Right hindlimb (tissue), 1 donor: ENCODE results near the gene AHDC1.
"Not testable (repeated sequence)": the region's sequence is repeated elsewhere in the genome, so short reads cannot be mapped to it uniquely, and the experiment has no call there.

Experiments
- DNase-seq: peaks from one replicate; pipeline ENCODE4 v3.0.0-alpha.2; 2018

The AHDC1 gene

GRCh38 chr1:27562534-27563340, 41.2 kb downstream of the AHDC1 start:
- no peak for DNase-seq

GRCh38 chr1:27562021-27562420, 41.9 kb downstream of the AHDC1 start:
- DNase-seq = no peak

- peak; percentile 86 for DNase-seq
These were observed 42.6 kb downstream of the AHDC1 start for GRCh38 chr1:27561124-27561899.

GRCh38 chr1:27560268-27561123, 43.4 kb downstream of the AHDC1 start:
- peak; percentile 60 for DNase-seq

- DNase-seq = no peak
These were observed 44.4 kb downstream of the AHDC1 start for GRCh38 chr1:27559466-27560030.

DNA sequence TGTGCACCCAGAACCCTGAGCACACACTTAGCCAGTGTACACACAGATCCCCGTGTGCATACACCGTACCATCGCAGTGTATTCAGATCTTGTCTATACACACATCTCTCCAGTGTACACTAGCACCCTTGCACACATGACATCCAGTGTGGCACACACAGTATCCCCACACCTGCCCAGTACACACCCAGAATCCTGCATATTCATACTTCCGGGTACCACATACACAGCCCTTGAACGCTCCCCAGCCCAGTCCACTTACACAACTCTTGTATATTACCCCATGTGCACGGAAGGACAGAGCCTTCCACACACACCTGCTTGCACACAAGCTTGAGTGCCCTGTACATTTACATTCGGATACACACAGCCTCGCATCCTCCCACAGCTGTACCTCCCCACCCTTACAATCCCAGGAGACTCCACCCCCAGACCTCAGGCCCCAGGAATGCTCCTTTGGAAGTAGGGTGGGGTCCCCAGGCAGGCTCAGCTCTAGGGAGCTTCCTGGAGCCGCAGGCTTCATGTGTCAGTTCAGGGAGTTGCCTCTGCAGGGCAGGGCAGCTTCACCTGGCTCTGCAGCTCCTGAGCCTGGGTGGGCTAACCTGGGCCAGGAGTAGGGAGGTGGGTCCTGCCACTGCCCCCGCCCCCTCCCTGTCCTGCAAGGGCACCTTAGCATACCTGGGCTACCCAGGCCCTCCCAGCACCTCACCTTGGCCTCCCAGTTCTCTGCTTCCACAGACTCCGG, 46.2 kb downstream of the AHDC1 start:
- DNase-seq = no peak

DNA sequence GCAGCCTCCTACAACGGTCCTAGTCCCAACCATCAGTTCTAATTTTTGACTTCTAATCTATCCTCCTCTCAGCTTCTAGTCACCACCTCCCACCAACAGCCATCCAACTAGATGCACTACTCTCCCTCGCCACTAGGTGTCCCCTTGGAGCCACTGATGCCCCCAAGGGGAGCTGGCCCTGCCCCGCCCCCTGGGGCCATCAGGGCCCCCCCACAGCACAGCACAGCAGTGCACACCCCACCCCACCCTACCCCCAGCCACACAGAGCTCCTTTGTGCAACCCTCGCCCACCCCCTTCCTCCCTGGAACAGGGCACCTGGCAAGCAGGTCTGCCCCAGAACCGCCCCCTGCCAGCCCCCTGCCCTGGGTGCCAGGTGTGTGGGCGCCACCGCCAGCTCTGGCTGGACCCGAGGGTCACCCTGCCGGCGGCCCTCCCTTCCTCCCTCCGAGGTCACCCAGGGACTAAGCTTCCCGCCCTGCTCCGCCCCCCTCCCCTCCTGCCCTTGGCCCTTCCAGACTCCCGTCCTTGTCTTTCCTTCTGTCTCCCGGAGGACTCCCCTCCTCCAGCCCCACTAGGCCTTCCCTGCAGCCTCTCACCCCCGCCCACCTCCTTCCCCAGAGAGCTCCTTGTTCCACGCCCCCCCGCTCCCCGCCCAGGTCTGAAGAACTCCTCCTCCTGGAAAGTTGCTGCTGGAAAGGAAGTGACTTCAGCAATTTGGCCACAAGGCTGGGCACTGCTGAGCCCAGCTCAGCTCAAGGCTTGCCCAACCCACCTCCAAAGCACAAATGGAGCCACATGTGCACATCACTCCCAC, 47.0 kb downstream of the AHDC1 start:
- peak; percentile 90 for DNase-seq

GRCh38 chr1:27556435-27556780, 47.5 kb downstream of the AHDC1 start:
- no peak for DNase-seq

DNA sequence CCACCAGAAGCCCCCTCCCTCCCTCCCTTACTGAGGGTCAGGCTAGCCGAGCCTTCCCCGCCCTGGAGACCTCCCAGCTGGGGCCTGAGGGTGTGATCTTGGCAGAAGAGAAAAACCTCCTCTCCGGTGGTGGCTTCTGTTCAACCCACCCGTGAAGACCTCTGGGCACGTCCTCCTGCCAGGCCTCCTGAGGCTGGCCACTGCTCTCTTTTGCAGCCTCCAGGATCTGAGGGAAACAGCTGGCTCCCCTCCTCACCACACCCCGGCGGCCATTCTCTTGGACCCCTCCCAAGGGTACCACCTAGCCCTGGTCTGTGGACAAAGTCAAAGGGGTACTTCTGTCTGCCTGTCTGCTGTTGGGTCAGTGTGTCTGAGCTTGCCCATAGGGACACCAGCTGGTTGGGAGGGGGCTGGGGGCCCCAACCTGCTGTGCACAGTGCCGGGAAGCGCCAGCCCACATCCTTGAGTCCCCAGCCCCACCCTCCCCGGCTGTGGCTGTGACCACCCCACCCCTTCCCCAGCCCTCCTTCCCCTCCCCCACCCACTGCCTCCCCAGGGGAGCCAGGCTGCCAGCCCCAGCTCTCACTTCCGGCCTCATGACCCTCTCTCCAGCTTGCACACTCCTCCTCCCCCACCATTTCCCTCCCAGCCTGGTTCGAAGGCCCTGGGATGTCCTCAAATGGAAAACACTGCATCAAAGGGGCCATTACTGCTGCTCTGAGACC, 48.1 kb downstream of the AHDC1 start:
- peak; percentile 81 for DNase-seq

- no peak for DNase-seq
These were observed 48.9 kb downstream of the AHDC1 start for GRCh38 chr1:27554759-27555699.

GRCh38 chr1:27554293-27554692, 49.7 kb downstream of the AHDC1 start:
- DNase-seq = no peak

DNA sequence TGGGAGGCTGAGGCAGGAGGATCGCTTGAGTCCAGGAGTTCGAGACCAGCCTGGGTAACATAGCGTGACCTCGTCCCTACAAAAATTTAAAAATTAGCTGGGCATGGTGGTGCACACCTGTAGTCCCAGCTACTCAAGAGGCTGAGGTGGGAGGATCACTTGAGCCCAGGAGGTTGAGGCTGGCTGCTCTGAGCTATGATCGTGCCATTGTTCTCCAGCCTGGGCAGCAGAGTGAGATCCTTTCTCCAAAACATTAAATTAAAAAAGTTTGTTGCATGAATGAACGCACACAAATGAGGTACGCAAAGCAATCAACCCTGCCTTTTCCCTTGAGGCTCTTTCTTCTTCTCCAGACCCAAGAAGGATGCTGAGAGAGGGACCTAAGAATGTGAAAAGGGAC, 50.1 kb downstream of the AHDC1 start:
- not testable (repeated sequence) for DNase-seq

DNA sequence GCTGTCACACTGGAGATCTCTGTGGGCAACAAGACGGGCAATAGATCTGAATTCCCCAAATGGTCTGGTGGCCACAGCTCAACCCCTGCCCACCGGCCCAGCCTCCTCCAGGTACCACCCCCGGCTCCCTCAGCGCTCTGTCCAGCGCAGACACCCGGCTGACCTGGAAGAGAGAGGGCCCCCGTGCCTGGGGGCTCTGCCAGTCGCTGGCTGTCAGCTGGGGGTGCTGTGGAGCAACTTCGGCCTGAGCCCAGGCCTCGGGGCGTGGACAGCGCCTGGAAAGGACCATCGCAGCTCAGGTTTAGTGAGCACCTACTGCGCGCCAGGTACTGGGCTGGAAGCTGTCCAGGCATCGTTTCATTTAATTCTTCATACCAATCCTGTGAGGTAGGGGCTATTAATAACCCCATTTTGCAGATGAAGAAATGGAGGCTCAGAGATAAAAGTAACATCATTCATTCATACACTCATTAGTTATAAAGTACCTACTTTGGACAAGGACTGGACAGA, 51.0 kb downstream of the AHDC1 start:
- no peak for DNase-seq

DNA sequence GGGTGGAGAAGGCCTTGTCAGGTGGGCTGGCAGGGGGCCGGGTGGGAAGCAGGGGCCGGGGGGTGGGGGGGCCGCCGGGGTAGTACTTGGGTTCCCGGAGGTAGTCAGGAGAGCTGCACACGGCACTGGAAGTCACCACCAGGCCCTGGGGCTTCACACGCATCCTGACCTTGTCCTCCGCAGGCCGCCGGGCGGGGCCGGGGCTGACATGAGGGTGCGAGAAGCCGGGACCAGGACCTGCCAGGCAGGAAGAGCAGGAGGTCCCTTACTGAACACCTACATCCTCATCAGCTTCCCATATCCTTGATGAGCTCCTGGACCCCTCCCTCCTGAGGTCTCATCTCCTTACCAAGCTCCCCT, 52.0 kb downstream of the AHDC1 start:
- no peak for DNase-seq

DNA sequence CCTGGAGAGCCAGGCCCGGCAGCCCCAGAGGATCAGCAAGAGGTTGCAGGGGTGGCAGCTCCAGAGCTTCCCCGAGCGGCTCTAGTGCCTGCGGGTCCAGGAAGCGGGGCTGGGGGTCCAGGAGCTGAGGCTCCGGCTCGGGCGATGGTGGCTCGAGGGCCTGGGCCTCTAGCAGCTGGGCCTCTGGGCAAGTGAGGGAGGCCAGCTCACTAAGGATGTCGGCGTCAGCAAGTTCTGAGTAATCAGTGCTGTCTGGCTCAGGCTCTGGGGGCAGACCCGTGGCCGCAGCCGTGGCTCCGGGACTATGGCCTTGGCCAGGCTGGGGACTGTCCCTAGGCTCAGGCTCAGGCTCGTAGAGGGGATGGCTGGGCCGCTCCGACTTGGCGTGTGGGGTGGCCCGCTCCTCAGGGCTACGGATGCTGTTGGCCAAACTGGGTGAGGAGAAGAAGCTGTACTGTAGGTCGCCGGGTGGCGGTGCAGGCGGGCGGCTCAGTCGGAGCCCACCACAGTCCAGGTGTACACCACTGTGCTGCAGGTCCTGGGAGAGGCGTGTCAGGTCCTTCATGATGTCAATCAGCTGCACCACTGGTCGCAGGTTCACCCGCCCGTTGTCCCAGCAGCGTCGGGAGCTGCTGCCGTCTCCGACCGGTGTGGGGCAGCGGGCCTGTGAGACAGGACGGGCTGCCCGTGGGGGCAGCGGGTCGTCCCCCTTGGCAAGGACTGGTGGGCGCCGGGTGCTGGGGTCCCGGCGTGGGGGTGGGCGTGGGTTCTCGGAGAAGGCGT, 52.6 kb downstream of the AHDC1 start:
- DNase-seq = no peak

DNA sequence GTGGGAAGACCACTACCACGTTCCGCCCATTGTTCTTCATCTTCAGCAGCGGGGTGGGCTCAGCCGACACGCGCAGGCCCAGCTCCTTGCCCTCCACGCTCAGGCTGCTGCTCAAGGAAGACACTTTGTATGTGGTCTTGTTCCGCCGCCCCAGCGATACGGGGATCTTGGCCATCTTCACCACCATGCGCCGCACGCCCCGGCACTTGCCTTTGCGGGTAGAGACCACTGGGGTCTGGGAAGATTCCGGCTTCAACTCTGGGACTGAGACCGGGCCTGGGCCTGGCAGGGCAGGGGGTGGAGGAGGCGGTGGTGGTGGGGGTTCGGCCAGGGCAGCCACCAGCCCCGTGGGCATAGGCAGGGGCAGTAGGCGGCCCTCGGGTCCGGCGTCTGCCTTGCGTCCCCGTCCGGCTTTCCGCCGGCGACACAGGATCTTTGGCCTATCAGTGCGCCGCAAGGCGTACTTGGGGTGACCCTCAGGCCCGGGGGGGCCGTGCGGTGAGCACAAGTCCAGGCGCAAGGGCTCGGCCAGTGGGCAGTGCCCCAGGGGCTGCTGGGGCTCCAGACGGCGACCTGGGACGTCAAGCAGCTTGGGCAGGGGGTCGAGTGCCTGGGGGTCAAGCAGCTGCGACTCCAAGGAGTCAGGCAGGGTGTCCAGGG, 53.3 kb downstream of the AHDC1 start:
- no peak for DNase-seq

DNA sequence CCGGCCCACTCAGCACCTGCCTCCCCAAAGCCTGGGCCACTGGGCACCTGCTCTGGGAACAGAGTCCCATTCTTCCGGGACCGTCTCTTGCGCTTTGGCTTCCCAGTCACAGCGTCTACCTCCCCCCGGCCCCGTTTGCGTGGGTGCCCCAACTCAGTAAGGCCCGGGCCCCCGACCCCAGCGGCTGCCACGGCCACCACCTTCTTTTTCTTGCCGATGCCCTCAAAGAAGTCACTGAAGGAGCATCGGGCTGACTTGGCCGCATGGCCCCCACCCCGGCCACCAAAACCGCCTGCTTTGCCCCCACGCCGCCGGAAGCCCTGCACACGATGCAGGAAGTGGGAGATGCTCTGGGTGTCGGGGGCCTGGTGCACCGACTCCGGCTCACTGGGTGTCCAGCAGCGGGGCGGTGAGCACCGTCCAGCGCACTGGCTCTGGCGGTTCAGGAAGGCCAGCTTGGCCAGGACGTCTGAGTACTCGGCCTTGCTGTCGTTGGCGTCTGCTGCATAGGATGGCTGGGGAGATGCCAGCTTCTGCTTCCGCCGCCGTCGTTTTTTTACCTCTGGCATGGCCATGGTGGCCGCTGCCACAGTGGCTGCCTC, 54.0 kb downstream of the AHDC1 start:
- no peak for DNase-seq
